H1 (cell line): ENCODE measurements around the gene ABCA1. TPM values are rescaled to one million over a fixed set of nuclear protein-coding genes. Genes with fewer than 3 reads are reported as not detected.

Experiments used
- CTCF ChIA-PET: fragments of 300-600 bp; sonication (Branson Sonifier 250); formaldehyde crosslinking; loops from one replicate; lab custom pipeline; 2021; ENCODE audit not compliant: partially characterized antibody; lab: Charles Lee
- POLR2A ChIA-PET: fragments of 300-600 bp; sonication (Branson Sonifier 250); formaldehyde crosslinking; loops from one replicate; lab custom pipeline; 2021; ENCODE audit warnings: inconsistent platforms; ENCODE audit not compliant: partially characterized antibody; lab: Charles Lee
- DNase-seq, 2 experiments: peaks; one replicate each; pipeline versions ENCODE4 v3.0.0 to v3.0.0-alpha.2; 2010 to 2022; ENCODE audit warnings: low spot score in 2 of 2, low read depth in 1 of 2, mixed read lengths in 1 of 2
- FAIRE-seq: peaks from 2 replicates; lab custom pipeline; 2011; peaks lifted over from hg19 to GRCh38; lab: Jason Lieb, UNC
- H2AFZ ChIP-seq: 2 replicates; pipeline ENCODE4 v1.8.1; 2012; ENCODE audit warnings: low read length, inconsistent platforms
- H2AK5ac ChIP-seq: 2 replicates; pipeline ENCODE4 v1.6.1; 2013; ENCODE audit warnings: low read depth, low read length
- H2BK120ac ChIP-seq: replicated peaks from 2 replicates; pipeline ENCODE3; 2013; ENCODE audit warnings: low read depth, low read length, inconsistent platforms
- H2BK12ac ChIP-seq: 2 replicates; pipeline ENCODE4 v1.6.1; 2013; ENCODE audit warnings: low read depth, low read length
- H2BK15ac ChIP-seq: 2 replicates; pipeline ENCODE4 v1.6.1; 2013; ENCODE audit warnings: low read length
- H2BK20ac ChIP-seq: 2 replicates; pipeline ENCODE4 v1.6.1; 2013; ENCODE audit warnings: low read length
- H2BK5ac ChIP-seq: 2 replicates; pipeline ENCODE4 v1.6.1; 2013; ENCODE audit warnings: low read depth, low read length
- H3K14ac ChIP-seq: 2 replicates; pipeline ENCODE4 v1.6.1; 2013; ENCODE audit warnings: inconsistent platforms; ENCODE audit not compliant: insufficient read length
- H3K18ac ChIP-seq: 2 replicates; pipeline ENCODE4 v1.6.1; 2013; ENCODE audit warnings: low read length; ENCODE audit errors: extremely low read depth
- H3K23ac ChIP-seq: 2 replicates; pipeline ENCODE4 v1.6.1; 2013; ENCODE audit warnings: inconsistent platforms; ENCODE audit not compliant: insufficient read length
- H3K23me2 ChIP-seq: 2 replicates; pipeline ENCODE4 v1.6.1; 2013; ENCODE audit warnings: low read depth, low read length
- H3K27ac ChIP-seq: 2 replicates; pipeline ENCODE4 v1.6.1; 2011; ENCODE audit warnings: low read depth, low read length, inconsistent platforms
- H3K27me3 ChIP-seq, 4 experiments: replicated peaks in 1 of 4; 1 replicate in 1 of 4; 2 replicates in 3 of 4; pipeline versions ENCODE4 v1.6.1 to v1.8.1; 2011 to 2013; ENCODE audit warnings: low read length in 3 of 4, mild to moderate bottlenecking in 3 of 4, inconsistent platforms in 2 of 4, mixed read lengths in 2 of 4, moderate library complexity in 1 of 4; ENCODE audit not compliant: control insufficient read depth in 3 of 4, insufficient read depth in 3 of 4; ENCODE audit errors: extremely low read depth in 1 of 4
- H3K36me3 ChIP-seq, 4 experiments: 2 replicates each; pipeline versions ENCODE4 v1.6.1 to v1.8.1; 2011 to 2013; ENCODE audit warnings: mild to moderate bottlenecking in 4 of 4, low read length in 3 of 4, moderate library complexity in 2 of 4, control low read depth in 1 of 4, inconsistent platforms in 1 of 4; ENCODE audit not compliant: insufficient read depth in 4 of 4, control insufficient read depth in 2 of 4
- H3K4ac ChIP-seq: replicated peaks from 2 replicates; pipeline ENCODE3; 2013; ENCODE audit warnings: low read length, low read depth, mixed read lengths, inconsistent platforms; ENCODE audit not compliant: insufficient read length
- H3K4me1 ChIP-seq, 4 experiments: replicated peaks in 1 of 4; 1 replicate in 1 of 4; 2 replicates in 3 of 4; pipeline versions ENCODE4 v1.6.1 to v1.8.1; 2011 to 2013; ENCODE audit warnings: low read length in 3 of 4, inconsistent platforms in 2 of 4, mixed read lengths in 1 of 4; ENCODE audit not compliant: insufficient read depth in 4 of 4, control insufficient read depth in 3 of 4
- H3K4me2 ChIP-seq, 2 experiments: 2 replicates each; pipeline versions ENCODE4 v1.6.1 to v1.8.1; 2011 to 2013; ENCODE audit warnings: low read depth in 2 of 2, low read length in 2 of 2, control low read depth in 1 of 2, inconsistent platforms in 1 of 2, mild to moderate bottlenecking in 1 of 2; ENCODE audit not compliant: insufficient read depth in 1 of 2
- H3K4me3 ChIP-seq, 4 experiments: fragments of 200-600, 300-600 bp in 1 of 4; sonication (generic), shearing (Covaris generic), sonication (Bioruptor Twin) in 1 of 4; 2 replicates each; pipeline versions ENCODE4 v1.5.1 to v1.8.1; 2011 to 2016; ENCODE audit warnings: low read length in 4 of 4, low read depth in 3 of 4, control low read depth in 2 of 4, inconsistent platforms in 2 of 4, mild to moderate bottlenecking in 2 of 4, mixed read lengths in 1 of 4, moderate library complexity in 1 of 4; ENCODE audit not compliant: insufficient read depth in 2 of 4; ENCODE audit errors: extremely low read depth in 1 of 4
- H3K56ac ChIP-seq: replicated peaks from 2 replicates; pipeline ENCODE3; 2013; ENCODE audit warnings: low read depth, mild to moderate bottlenecking, mixed read lengths, low read length, inconsistent platforms; ENCODE audit not compliant: insufficient read length
- H3K79me1 ChIP-seq: 2 replicates; pipeline ENCODE4 v1.6.1; 2013; ENCODE audit warnings: low read depth, low read length, control low read depth
- H3K79me2 ChIP-seq, 2 experiments: 2 replicates each; pipeline versions ENCODE4 v1.6.1 to v1.8.1; 2012 to 2013; ENCODE audit warnings: low read length in 2 of 2, mild to moderate bottlenecking in 2 of 2, inconsistent platforms in 1 of 2; ENCODE audit not compliant: insufficient read depth in 2 of 2, control insufficient read depth in 1 of 2
- H3K9ac ChIP-seq, 4 experiments: replicated peaks in 1 of 4; 1 replicate in 1 of 4; 2 replicates in 3 of 4; pipeline versions ENCODE4 v1.6.1 to v1.8.1; 2011 to 2013; ENCODE audit warnings: low read depth in 3 of 4, low read length in 3 of 4, control low read depth in 2 of 4, mild to moderate bottlenecking in 2 of 4, moderate library complexity in 2 of 4, inconsistent platforms in 1 of 4; ENCODE audit errors: extremely low read depth in 1 of 4
- H3K9me3 ChIP-seq, 2 experiments: 2 replicates each; pipeline versions ENCODE4 v1.6.1 to v1.8.1; 2012 to 2013; ENCODE audit warnings: mild to moderate bottlenecking in 2 of 2, moderate library complexity in 2 of 2, control low read depth in 1 of 2, inconsistent platforms in 1 of 2, low read depth in 1 of 2, low read length in 1 of 2, mixed read lengths in 1 of 2; ENCODE audit not compliant: insufficient read depth in 2 of 2
- H4K20me1 ChIP-seq, 2 experiments: replicated peaks in 1 of 2; 2 replicates each; pipeline versions ENCODE3 to v1.8.1; 2011 to 2013; ENCODE audit warnings: inconsistent platforms in 2 of 2, low read length in 2 of 2, mild to moderate bottlenecking in 1 of 2; ENCODE audit not compliant: insufficient read depth in 2 of 2, control insufficient read depth in 1 of 2
- H4K5ac ChIP-seq: 2 replicates; pipeline ENCODE4 v1.6.1; 2013; ENCODE audit warnings: low read length, low read depth, mixed read lengths, inconsistent platforms; ENCODE audit not compliant: insufficient read length
- H4K8ac ChIP-seq: 2 replicates; pipeline ENCODE4 v1.8.0; 2013; ENCODE audit warnings: mild to moderate bottlenecking, moderate library complexity, low read length, inconsistent platforms; ENCODE audit not compliant: insufficient read depth; ENCODE audit errors: extremely low read depth
- H4K91ac ChIP-seq: replicated peaks from 2 replicates; pipeline ENCODE3; 2013; ENCODE audit warnings: low read length, mixed read lengths, inconsistent platforms; ENCODE audit not compliant: insufficient read length
- ATF3 ChIP-seq: IDR thresholded peaks from 2 replicates; pipeline ENCODE4 v1.6.1; 2011; ENCODE audit warnings: low read depth, mild to moderate bottlenecking, low read length; ENCODE audit not compliant: insufficient read depth
- BRCA1 ChIP-seq: IDR thresholded peaks from 2 replicates; pipeline ENCODE4 v1.6.1; 2012; ENCODE audit warnings: low read depth, low read length, improper control_type of control experiment
- CBX8 ChIP-seq: fragments of 300-800, 300-1000 bp; sonication (generic); IDR thresholded peaks from 2 replicates; pipeline ENCODE4 v1.7.1; 2016; ENCODE audit warnings: low read depth, low read length, borderline replicate concordance
- CTCF ChIP-seq, 3 experiments: IDR thresholded peaks; 1 replicate in 2 of 3; 2 replicates in 1 of 3; pipeline versions ENCODE4 v1.5.1 to v1.6.1; 2011; ENCODE audit warnings: low read length in 3 of 3, mild to moderate bottlenecking in 3 of 3, inconsistent platforms in 2 of 3, low read depth in 1 of 3, moderate library complexity in 1 of 3; ENCODE audit not compliant: insufficient read depth in 1 of 3; ENCODE audit errors: control extremely low read depth in 1 of 3
- FOSL1 ChIP-seq: IDR thresholded peaks from 2 replicates; pipeline ENCODE4 v1.6.1; 2011; ENCODE audit warnings: mild to moderate bottlenecking, low read depth, low read length, moderate library complexity; ENCODE audit not compliant: insufficient read depth
- JUN ChIP-seq: IDR thresholded peaks from 2 replicates; pipeline ENCODE4 v1.6.1; 2011; ENCODE audit warnings: low read depth, mild to moderate bottlenecking, improper control_type of control experiment, low read length
- POLR2A ChIP-seq, 2 experiments: IDR thresholded peaks; 1 replicate in 1 of 2; 2 replicates in 1 of 2; pipeline ENCODE4 v1.6.1; 2011; ENCODE audit warnings: low read depth in 2 of 2, low read length in 2 of 2, mild to moderate bottlenecking in 2 of 2; ENCODE audit errors: control extremely low read depth in 1 of 2
- POLR2AphosphoS5 ChIP-seq: IDR thresholded peaks from 2 replicates; pipeline ENCODE4 v1.6.1; 2011; ENCODE audit warnings: low read depth, low read length
- YY1 ChIP-seq: IDR thresholded peaks from 2 replicates; pipeline ENCODE4 v1.6.1; 2011; ENCODE audit warnings: low read depth, mild to moderate bottlenecking, low read length
- WGBS, 2 experiments: shearing (Covaris generic) in 1 of 2; methylation state at CpG; one replicate each; pipeline versions ENCODE4 v1.1.6 to v1.1.7; 2013 to 2015; ENCODE audit warnings: low lambda C conversion rate in 2 of 2, mixed read lengths in 2 of 2, inconsistent platforms in 1 of 2, low coverage in 1 of 2, missing lambda C conversion rate in 1 of 2; ENCODE audit not compliant: insufficient replicate concordance in 2 of 2, insufficient coverage in 1 of 2, insufficient read length in 1 of 2; ENCODE audit errors: extremely low coverage in 1 of 2, missing lambda C conversion rate in 1 of 2; 5-methylcytosine and 5-hydroxymethylcytosine counted together
- polyA plus RNA-seq, 7 experiments: library from polyadenylated mRNA; depleted of rRNA in 3 of 7; stranded (reverse) in 5 of 7; unstranded in 2 of 7; fragments of >200 nt in 5 of 7; fragments of 200-250 nt in 2 of 7; gene quantifications; 1 replicate in 5 of 7; 2 replicates in 1 of 7; 4 replicates in 1 of 7; pipeline versions ENCODE4 v1.2.1 to v1.2.3, GENCODE V29; 2011 to 2013; ENCODE audit warnings: missing spikeins in 2 of 7, mixed read lengths in 2 of 7
- total RNA-seq: library from RNA; stranded (reverse); fragmentation: NEBNext Ultra II Directional; extraction: Animal tissue kit (Norgen Biotek cat#: 25700); gene quantifications from 2 replicates; pipeline ENCODE4 v1.2.1, GENCODE V29; 2021

The ABCA1 gene
- total and polyA plus RNA-seq, 2 of the 8 experiments (the other 6 are each of a cell fraction or from before 2014, with no cell fraction given), result 6.9 to 7.8 TPM

- 92% methylated on average over 7 of the region's 7 CpGs; no CpG with 5 or more reads in 1 of the 2 experiments for WGBS, 2 experiments
Measured at GRCh38 chr9:104841601-104842141, 86.3 kb downstream of the ABCA1 start.

More at GRCh38 chr9:104841601-104842141, 86.3 kb downstream of the ABCA1 start:
- FAIRE-seq (no peak), DNase-seq (no peak)
- Histone ChIP-seq H4K8ac (no peak overlapping the region), H2BK120ac (no peak overlapping the region), H3K79me1 (no peaks in the 10 kb centered on the region), H2BK5ac (no peak overlapping the region), H4K5ac (no peak overlapping the region), H3K56ac (no peak overlapping the region), H3K23me2 (no peaks in the 10 kb centered on the region), H3K4ac (no peak overlapping the region), H2AFZ (no peak overlapping the region), H3K18ac (no peak overlapping the region), H3K4me3 (no peak overlapping the region), H3K14ac (no peak overlapping the region), H2BK20ac (no peak overlapping the region), H4K20me1 (no peaks in the 10 kb centered on the region), H4K91ac (no peak overlapping the region), H3K79me2 (no peaks in the 10 kb centered on the region), H3K27me3 (no peaks in the 10 kb centered on the region), H2AK5ac (no peak overlapping the region), H3K36me3 (peaks cover 0 to 7% (median 1%) of the 10 kb centered on the region in 4 experiments; a peak in 3 of 8 replicates), H3K23ac (no peak overlapping the region), H2BK15ac (no peak overlapping the region), H3K4me2 (no peak overlapping the region), H2BK12ac (no peak overlapping the region), H3K27ac (no peak overlapping the region), H3K9ac (no peak overlapping the region), H3K4me1 (peaks cover 0 to 3% (median 0%) of the 10 kb centered on the region in 4 experiments; a peak in 3 of 7 replicates), H3K9me3 (no peaks in the 10 kb centered on the region)
- ChIA-PET POLR2A (interaction anchor here (0.6 to 1.1 kb wide), 2 partner anchors 17 to 81 kb away, joined by 3 read pairs; no protein-coding TSS in a partner anchor), CTCF (no interaction called here)
- TF ChIP-seq ATF3 (no peak), FOSL1 (no peak), POLR2AphosphoS5 (no peak), YY1 (no peak), CTCF (IDR thresholded peaks at IDR 0.05; ENCODE audit: control extremely low read depth in 1 of 3, insufficient read depth in 1 of 3, low read depth in 1 of 3, low read length in 3 of 3) (no peak), POLR2A (IDR thresholded peaks at IDR 0.05; ENCODE audit: control extremely low read depth in 1 of 2, low read depth in 2 of 2, low read length in 2 of 2) (no peak), CBX8 (no peak), JUN (no peak), BRCA1 (no peak)
